GM19240 (cell line): Measurements from ENCODE around the gene FOXA2.
"Not testable (repeated sequence)": the region's sequence is repeated elsewhere in the genome, so short reads cannot be mapped to it uniquely, and the experiment has no call there.

Source experiments
- DNase-seq: peaks from one replicate; pipeline ENCODE4 v3.0.0; 2011; ENCODE audit warnings: low spot score; ENCODE audit not compliant: insufficient read length

FOXA2 gene

GRCh38 chr20:22584522-22584921 is at the start of gene FOXA2:
FOXA2 (minus strand) TSS chr20:22584572; CDS start chr20:22584278, 294 bp downstream.
- DNase-seq = no peak

- DNase-seq = no peak
Measured at GRCh38 chr20:22630701-22631100, 46.3 kb upstream of the FOXA2 start.

GRCh38 chr20:22629927-22630326 is 45.6 kb upstream of the FOXA2 start:
- no peak for DNase-seq

- no peak for DNase-seq
Measured at GRCh38 chr20:22629447-22629846, 45.1 kb upstream of the FOXA2 start.

- DNase-seq = no peak
Measured at GRCh38 chr20:22626496-22626895, 42.1 kb upstream of the FOXA2 start.

GRCh38 chr20:22623211-22623610 is 38.8 kb upstream of the FOXA2 start:
- no peak for DNase-seq

- DNase-seq = no peak
Measured at GRCh38 chr20:22620342-22620741, 36.0 kb upstream of the FOXA2 start.

GRCh38 chr20:22619806-22620205 is 35.4 kb upstream of the FOXA2 start:
- no peak for DNase-seq

GRCh38 chr20:22619272-22619671 is 34.9 kb upstream of the FOXA2 start:
- DNase-seq = no peak

- DNase-seq = no peak
Measured at GRCh38 chr20:22617160-22617559, 32.8 kb upstream of the FOXA2 start.

GRCh38 chr20:22616551-22616950 is 32.2 kb upstream of the FOXA2 start:
- DNase-seq = no peak

GRCh38 chr20:22615425-22615824 is 31.1 kb upstream of the FOXA2 start:
- DNase-seq = no peak

GRCh38 chr20:22611636-22612035 is 27.3 kb upstream of the FOXA2 start:
- no peak for DNase-seq

- no peak for DNase-seq
Measured at GRCh38 chr20:22607695-22608094, 23.3 kb upstream of the FOXA2 start.

GRCh38 chr20:22604815-22605214 is 20.4 kb upstream of the FOXA2 start:
- no peak for DNase-seq

GRCh38 chr20:22601361-22602141 is 17.2 kb upstream of the FOXA2 start:
- no peak for DNase-seq

- DNase-seq = not testable (repeated sequence)
Measured at GRCh38 chr20:22599258-22599657, 14.9 kb upstream of the FOXA2 start.

- no peak for DNase-seq
Measured at GRCh38 chr20:22597303-22597702, 12.9 kb upstream of the FOXA2 start.

GRCh38 chr20:22590662-22591061 is 6.3 kb upstream of the FOXA2 start:
- no peak for DNase-seq

GRCh38 chr20:22586645-22587310 is 2.4 kb upstream of the FOXA2 start:
- peak; percentile 11 for DNase-seq

GRCh38 chr20:22585786-22586493 is 1.6 kb upstream of the FOXA2 start:
- no peak for DNase-seq
